HG02642 (cell line): ENCODE data around the gene ZNF783.
"Not testable (repeated sequence)": the region's sequence is repeated elsewhere in the genome, so short reads cannot be mapped to it uniquely, and the experiment has no call there.

Experiments
- ATAC-seq: cut with Tn5 transposase; IDR thresholded peaks from one replicate; pipeline ENCODE4 v1.9.1; 2021; ENCODE audit warnings: mild to moderate bottlenecking; ENCODE audit not compliant: unreplicated experiment, poor library complexity

Gene ZNF783

GRCh38 chr7:149321978-149322541 is 60.1 kb downstream of the ZNF783 start:
- no peak for ATAC-seq

GRCh38 chr7:149322737-149323136 is 60.7 kb downstream of the ZNF783 start:
- ATAC-seq, result no peak

GRCh38 chr7:149325248-149325647 is 63.3 kb downstream of the ZNF783 start:
- ATAC-seq, result no peak

- no peak for ATAC-seq
Measured at GRCh38 chr7:149329265-149329664, 67.3 kb downstream of the ZNF783 start.

GRCh38 chr7:149329766-149330334 is 67.9 kb downstream of the ZNF783 start:
- ATAC-seq, result no peak

GRCh38 chr7:149330914-149331567 is 69.0 kb downstream of the ZNF783 start:
- ATAC-seq, result no peak

GRCh38 chr7:149332602-149333320 is 70.8 kb downstream of the ZNF783 start:
- not testable (repeated sequence) for ATAC-seq

- no peak for ATAC-seq
Measured at GRCh38 chr7:149333321-149333717, 71.3 kb downstream of the ZNF783 start.

- ATAC-seq, result no peak
Measured at GRCh38 chr7:149334219-149334618, 72.2 kb downstream of the ZNF783 start.
